ENCODE data around the gene BTG4. TPM values are rescaled to one million over a fixed set of nuclear protein-coding genes. Genes with fewer than 3 reads are reported as not detected.

The BTG4 gene
- total and polyA plus RNA-seq, 9 donors = 0.34 TPM; not detected in 8

DNA sequence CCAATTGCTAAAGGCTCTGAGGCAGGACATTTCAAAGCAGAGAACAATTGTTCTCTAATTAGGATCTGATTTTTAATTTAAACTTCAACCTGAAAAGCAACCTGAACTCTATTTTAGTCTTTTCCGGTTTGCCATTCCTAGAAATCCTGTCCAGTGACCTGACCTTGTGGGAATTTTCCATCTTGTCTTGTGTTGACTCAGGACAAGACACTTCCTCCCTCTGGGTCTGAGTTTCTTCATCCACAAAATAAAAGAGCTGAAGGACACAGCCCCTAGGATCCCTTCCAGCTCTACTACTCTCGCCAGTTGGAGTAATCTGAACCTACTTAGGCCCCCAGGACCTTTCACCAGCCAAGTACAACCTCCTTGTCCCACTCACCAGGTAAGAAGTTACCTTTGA, 66.6 kb downstream of the BTG4 start:
- Histone ChIP-seq H3K4me1 (ENCODE audit: insufficient read depth) (no peaks in the 10 kb centered on the region), H3K27ac (no peak overlapping the region), H3K27me3 (no peaks in the 10 kb centered on the region), H3K4me3 (no peak overlapping the region), H3K9me3 (no peaks in the 10 kb centered on the region), H3K36me3 (no peaks in the 10 kb centered on the region)
- 54 to 59% (median 58%) methylated on average over 2 of the region's 2 CpGs for WGBS, 3 donors
- no peak for DNase-seq
- intact Hi-C loops (cut with DNase I) = loop anchor here (5.0 kb wide), 1 partner anchor 163 kb away; no protein-coding TSS in a partner anchor
- TF ChIP-seq POLR2A (IDR thresholded peaks at IDR 0.05) = no peak
- no peak for TF ChIP-seq EP300 (IDR thresholded peaks at IDR 0.05)
- TF ChIP-seq, protein P1, sequence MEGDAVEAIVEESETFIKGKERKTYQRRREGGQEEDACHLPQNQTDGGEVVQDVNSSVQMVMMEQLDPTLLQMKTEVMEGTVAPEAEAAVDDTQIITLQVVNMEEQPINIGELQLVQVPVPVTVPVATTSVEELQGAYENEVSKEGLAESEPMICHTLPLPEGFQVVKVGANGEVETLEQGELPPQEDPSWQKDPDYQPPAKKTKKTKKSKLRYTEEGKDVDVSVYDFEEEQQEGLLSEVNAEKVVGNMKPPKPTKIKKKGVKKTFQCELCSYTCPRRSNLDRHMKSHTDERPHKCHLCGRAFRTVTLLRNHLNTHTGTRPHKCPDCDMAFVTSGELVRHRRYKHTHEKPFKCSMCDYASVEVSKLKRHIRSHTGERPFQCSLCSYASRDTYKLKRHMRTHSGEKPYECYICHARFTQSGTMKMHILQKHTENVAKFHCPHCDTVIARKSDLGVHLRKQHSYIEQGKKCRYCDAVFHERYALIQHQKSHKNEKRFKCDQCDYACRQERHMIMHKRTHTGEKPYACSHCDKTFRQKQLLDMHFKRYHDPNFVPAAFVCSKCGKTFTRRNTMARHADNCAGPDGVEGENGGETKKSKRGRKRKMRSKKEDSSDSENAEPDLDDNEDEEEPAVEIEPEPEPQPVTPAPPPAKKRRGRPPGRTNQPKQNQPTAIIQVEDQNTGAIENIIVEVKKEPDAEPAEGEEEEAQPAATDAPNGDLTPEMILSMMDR (IDR thresholded peaks at IDR 0.05) = no peak

MicroRNAs within 50 kb of the gene (microRNA counts, 767-probe panel; counts per million panel counts)
- microRNA hsa-miR-34b-3p (530 counts per million, percentile 78 among the panel's probes with 10 or more counts), microRNA hsa-miR-34c-3p (530 counts per million, percentile 78 among the panel's probes with 10 or more counts), microRNA hsa-miR-34c-5p (530 counts per million, percentile 78 among the panel's probes with 10 or more counts)

Small RNA genes lying within 50 kb of the gene (microRNA-seq; reads per million reads assigned to microRNA genes)
- gene MIR34B = 0.47 to 11.1 (median 1.5) reads per million in 3 donors
- 6.8 to 122 (median 14.5) reads per million in 3 donors for gene MIR34C

Small RNA genes lying within 50 kb of the gene (small RNA-seq; reads per million reads assigned to genes)
- gene MIR34B = 0.90 reads per million, percentile 52 among the genes with 10 or more reads in this experiment
- gene MIR34C = 10.1 reads per million, percentile 84 among the genes with 10 or more reads in this experiment

Other genes with a start within 250 kb of the BTG4 start
- 10 to 100 TPM in 3 of 7 donors, 1 to 10 TPM in 4; 2.1 to 11.8 (median 8.9) TPM for gene POU2AF3, start 213.8 kb downstream of the BTG4 start, total RNA-seq
- 1 to 10 TPM; 4.5 to 7.4 TPM for gene POU2AF3, start 213.8 kb downstream of the BTG4 start, polyA plus RNA-seq
- 1 to 10 TPM in 3 of 7 donors, under 1 TPM in 4; 0.48 to 4.1 (median 0.83) TPM for gene POU2AF1, start 133.1 kb downstream of the BTG4 start, total RNA-seq
- gene POU2AF1, start 133.1 kb downstream of the BTG4 start, polyA plus RNA-seq = 1 to 10 TPM in 1 of 2 donors, under 1 TPM in 1; 0.29 to 1.2 TPM
- gene HOATZ, start 2.4 kb upstream of the BTG4 start, total RNA-seq = 10 to 100 TPM in 1 of 7 donors, 1 to 10 TPM in 4, not detected in 2; 1.7 to 30.8 (median 2.0) TPM
- under 1 TPM in 1 of 2 donors, not detected in 1; 0.34 TPM for gene HOATZ, start 2.4 kb upstream of the BTG4 start, polyA plus RNA-seq
- gene LAYN, start 28.3 kb upstream of the BTG4 start, total RNA-seq = 10 to 100 TPM; 17.8 to 45.7 (median 29.1) TPM
- gene LAYN, start 28.3 kb upstream of the BTG4 start, polyA plus RNA-seq = 10 to 100 TPM; 24.8 to 40.6 TPM
- 10 to 100 TPM; 16.0 to 50.5 (median 27.4) TPM for gene SIK2, start 90.1 kb upstream of the BTG4 start, total RNA-seq
- gene SIK2, start 90.1 kb upstream of the BTG4 start, polyA plus RNA-seq = 10 to 100 TPM; 13.7 to 26.8 TPM